Measurements from ENCODE around the gene GRIN2A.

GRIN2A gene

DNA sequence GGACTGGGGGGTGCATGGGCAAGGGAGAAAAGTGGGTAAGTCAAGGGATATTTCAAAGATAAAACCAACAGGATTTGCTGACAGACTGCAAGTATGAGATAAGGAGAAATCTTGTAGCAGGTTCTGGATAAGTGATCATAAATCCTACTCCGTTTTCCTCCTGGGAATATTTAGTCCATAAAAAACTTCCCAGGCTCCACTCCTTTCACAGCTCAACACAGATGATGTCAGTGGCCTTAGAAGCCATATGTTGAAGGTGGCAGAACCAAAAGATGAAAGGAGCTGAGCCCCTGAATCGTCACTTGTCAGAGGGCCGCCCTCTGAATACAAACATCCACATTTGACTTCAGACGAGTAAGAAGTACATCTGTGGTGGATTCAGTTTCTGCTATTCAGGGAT is 71.7 kb downstream of the GRIN2A start:
- Histone ChIP-seq H3K36me3 (ENCODE audit: control insufficient read depth in 1 of 2, insufficient read depth in 2 of 2, low read length in 2 of 2) (no peaks in the 10 kb centered on the region), H3K27ac (ENCODE audit: low read length) (no peak overlapping the region), H3K27me3 (ENCODE audit: low read depth, low read length) (no peaks in the 10 kb centered on the region), H3K4me1 (ENCODE audit: control insufficient read depth in 1 of 2, insufficient read depth in 2 of 2, low read length in 2 of 2) (peaks cover 0 to 20% of the 10 kb centered on the region in 2 donors), H3K9me3 (ENCODE audit: control insufficient read depth in 1 of 2, low read length in 2 of 2) (no peaks in the 10 kb centered on the region), H3K4me3 (ENCODE audit: low read depth in 1 of 2, low read length in 2 of 2) (no peak overlapping the region)

DNA sequence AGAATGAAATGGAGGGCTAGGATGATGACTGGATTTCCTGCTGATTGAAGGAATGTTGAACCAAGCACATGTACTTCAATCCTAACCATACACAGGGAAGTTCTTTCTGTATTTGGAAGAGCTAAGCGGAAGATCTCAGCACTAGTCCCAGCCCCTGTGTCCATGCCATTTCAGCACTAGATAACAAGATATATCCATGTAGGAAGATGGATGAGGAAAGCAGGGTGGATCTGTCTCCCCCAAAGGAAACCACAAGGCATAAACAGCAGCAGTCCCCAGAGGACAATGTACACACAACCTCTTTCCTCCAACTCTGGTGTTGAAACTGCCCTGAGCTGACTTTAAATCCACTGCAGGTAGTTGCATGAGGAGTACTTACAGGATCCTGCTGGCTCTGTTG is 75.1 kb downstream of the GRIN2A start:
- no peaks in the 10 kb centered on the region for H3K36me3 ChIP-seq (ENCODE audit: control insufficient read depth in 1 of 2, insufficient read depth in 2 of 2, low read length in 2 of 2)
- no peak overlapping the region for H3K4me3 ChIP-seq (ENCODE audit: low read depth in 1 of 2, low read length in 2 of 2)
- no peaks in the 10 kb centered on the region for H3K9me3 ChIP-seq (ENCODE audit: control insufficient read depth in 1 of 2, low read length in 2 of 2)
- no peaks in the 10 kb centered on the region for H3K27me3 ChIP-seq (ENCODE audit: low read depth, low read length)
- no peaks in the 10 kb centered on the region for H3K4me1 ChIP-seq (ENCODE audit: control insufficient read depth in 1 of 2, insufficient read depth in 2 of 2, low read length in 2 of 2)
- no peak overlapping the region for H3K27ac ChIP-seq (ENCODE audit: low read length)

DNA sequence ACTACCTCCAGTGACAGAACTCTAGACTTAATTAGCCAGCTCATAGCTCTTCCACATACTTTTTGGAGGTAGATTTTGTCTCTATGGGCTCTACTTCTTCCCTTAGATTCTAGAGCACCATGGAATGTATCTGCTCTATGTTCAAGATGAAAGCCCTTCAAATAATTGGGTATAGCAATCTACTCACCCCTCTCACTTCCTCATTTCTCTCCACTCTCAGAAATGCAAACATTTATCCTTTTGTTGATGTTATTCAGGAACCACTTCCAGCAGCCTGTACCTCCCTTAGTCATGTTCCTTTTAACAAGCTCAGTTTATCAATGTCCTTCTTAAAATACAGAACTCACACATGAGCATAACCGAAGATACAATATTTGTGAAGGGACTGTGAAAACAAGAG is 78.5 kb downstream of the GRIN2A start:
- Histone ChIP-seq H3K27ac (ENCODE audit: low read length) (no peak overlapping the region), H3K4me3 (ENCODE audit: low read depth in 1 of 2, low read length in 2 of 2) (no peak overlapping the region), H3K4me1 (ENCODE audit: control insufficient read depth in 1 of 2, insufficient read depth in 2 of 2, low read length in 2 of 2) (no peaks in the 10 kb centered on the region), H3K36me3 (ENCODE audit: control insufficient read depth in 1 of 2, insufficient read depth in 2 of 2, low read length in 2 of 2) (no peaks in the 10 kb centered on the region), H3K9me3 (ENCODE audit: control insufficient read depth in 1 of 2, low read length in 2 of 2) (no peaks in the 10 kb centered on the region), H3K27me3 (ENCODE audit: low read depth, low read length) (no peaks in the 10 kb centered on the region)

DNA sequence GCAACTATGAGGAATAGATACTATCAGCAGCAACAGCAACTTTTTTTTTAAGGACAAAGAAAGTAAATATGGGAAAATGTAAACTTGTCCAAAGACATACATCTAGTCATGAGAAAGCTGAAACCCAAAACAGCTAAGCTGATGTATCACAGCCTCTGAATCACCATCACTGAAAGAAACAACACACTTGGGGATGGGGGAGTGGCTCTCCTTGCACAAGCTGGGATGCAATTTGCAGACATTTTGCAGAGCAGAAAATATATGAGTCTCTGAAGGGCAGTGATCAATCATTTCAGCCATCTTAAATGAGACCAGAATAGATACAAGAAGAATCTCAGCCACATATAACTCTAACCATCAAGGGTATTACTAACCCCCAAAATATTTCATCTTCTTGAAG is 79.1 kb downstream of the GRIN2A start:
- H3K4me3 ChIP-seq (ENCODE audit: low read depth in 1 of 2, low read length in 2 of 2) = no peak overlapping the region
- H3K27ac ChIP-seq (ENCODE audit: low read length) = no peak overlapping the region
- no peaks in the 10 kb centered on the region for H3K4me1 ChIP-seq (ENCODE audit: control insufficient read depth in 1 of 2, insufficient read depth in 2 of 2, low read length in 2 of 2)
- no peaks in the 10 kb centered on the region for H3K9me3 ChIP-seq (ENCODE audit: control insufficient read depth in 1 of 2, low read length in 2 of 2)
- no peaks in the 10 kb centered on the region for H3K36me3 ChIP-seq (ENCODE audit: control insufficient read depth in 1 of 2, insufficient read depth in 2 of 2, low read length in 2 of 2)
- no peaks in the 10 kb centered on the region for H3K27me3 ChIP-seq (ENCODE audit: low read depth, low read length)

DNA sequence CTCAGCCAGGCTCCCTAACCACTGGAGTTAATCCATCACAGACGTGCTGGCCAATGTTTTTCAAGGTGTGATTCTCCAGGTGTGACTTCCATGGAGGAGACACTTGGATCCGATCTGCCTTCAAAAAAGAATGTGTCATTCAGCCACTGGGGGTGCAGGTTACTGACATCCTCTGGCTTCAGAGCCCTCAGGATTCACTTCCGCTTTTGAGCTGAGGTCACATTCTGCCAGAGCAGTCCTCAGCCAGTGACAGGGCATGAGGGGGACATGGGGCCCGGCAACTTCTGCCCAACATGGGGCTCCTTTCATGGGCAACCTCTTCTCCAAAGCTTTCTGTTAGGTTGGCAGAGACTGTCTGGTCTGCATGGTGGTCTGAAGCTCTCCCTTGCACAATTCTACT is 81.4 kb downstream of the GRIN2A start:
- Histone ChIP-seq H3K9me3 (ENCODE audit: control insufficient read depth in 1 of 2, low read length in 2 of 2) (no peaks in the 10 kb centered on the region), H3K27me3 (ENCODE audit: low read depth, low read length) (no peaks in the 10 kb centered on the region), H3K36me3 (ENCODE audit: control insufficient read depth in 1 of 2, insufficient read depth in 2 of 2, low read length in 2 of 2) (no peaks in the 10 kb centered on the region), H3K27ac (ENCODE audit: low read length) (no peak overlapping the region), H3K4me3 (ENCODE audit: low read depth in 1 of 2, low read length in 2 of 2) (no peak overlapping the region), H3K4me1 (ENCODE audit: control insufficient read depth in 1 of 2, insufficient read depth in 2 of 2, low read length in 2 of 2) (no peaks in the 10 kb centered on the region)

DNA sequence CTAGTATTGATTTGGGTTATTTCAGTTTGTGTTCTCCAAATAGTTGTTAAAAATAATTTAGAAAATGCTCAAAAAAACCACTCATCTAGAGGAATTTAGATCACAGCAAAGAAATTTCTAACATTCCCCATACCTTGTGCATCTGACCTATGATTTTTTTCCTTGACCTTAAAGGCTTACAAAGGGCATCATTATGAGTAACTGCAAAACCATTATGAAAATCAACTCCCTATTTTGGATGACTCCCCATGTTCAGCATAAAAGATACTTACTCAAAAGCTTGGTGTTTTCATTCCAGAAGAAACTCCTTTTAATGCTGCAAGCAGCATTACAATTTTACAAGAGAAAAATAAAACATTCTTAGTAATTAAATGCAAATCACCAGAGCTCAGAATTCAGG is 83.2 kb downstream of the GRIN2A start:
- Histone ChIP-seq H3K27me3 (ENCODE audit: low read depth, low read length) (no peaks in the 10 kb centered on the region), H3K4me1 (ENCODE audit: control insufficient read depth in 1 of 2, insufficient read depth in 2 of 2, low read length in 2 of 2) (no peaks in the 10 kb centered on the region), H3K27ac (ENCODE audit: low read length) (no peak overlapping the region), H3K9me3 (ENCODE audit: control insufficient read depth in 1 of 2, low read length in 2 of 2) (peaks cover 0 to 3% of the 10 kb centered on the region in 2 donors), H3K36me3 (ENCODE audit: control insufficient read depth in 1 of 2, insufficient read depth in 2 of 2, low read length in 2 of 2) (no peaks in the 10 kb centered on the region), H3K4me3 (ENCODE audit: low read depth in 1 of 2, low read length in 2 of 2) (no peak overlapping the region)

DNA sequence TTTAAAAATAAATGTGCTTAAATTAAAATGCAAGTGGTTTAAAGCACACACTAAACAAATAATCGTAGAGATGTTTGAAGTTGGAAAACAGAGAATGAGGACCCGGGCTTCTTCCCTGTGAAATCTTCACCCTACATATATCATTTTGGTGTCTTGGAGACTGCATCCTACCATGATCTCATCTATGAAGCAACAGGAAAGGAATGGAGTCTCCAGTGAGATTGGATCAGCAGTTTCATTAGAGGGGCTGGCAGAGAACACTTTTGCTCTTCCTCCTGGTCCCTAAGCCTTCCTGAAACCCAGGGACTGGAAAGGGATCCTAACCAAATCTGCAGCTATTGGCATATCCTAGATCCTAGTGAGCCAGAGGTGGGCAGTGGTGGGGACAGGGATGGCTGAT is 85.0 kb downstream of the GRIN2A start:
- Histone ChIP-seq H3K27ac (ENCODE audit: low read length) (no peak overlapping the region), H3K4me1 (ENCODE audit: control insufficient read depth in 1 of 2, insufficient read depth in 2 of 2, low read length in 2 of 2) (no peaks in the 10 kb centered on the region), H3K9me3 (ENCODE audit: control insufficient read depth in 1 of 2, low read length in 2 of 2) (peaks cover 0 to 3% of the 10 kb centered on the region in 2 donors), H3K27me3 (ENCODE audit: low read depth, low read length) (no peaks in the 10 kb centered on the region), H3K4me3 (ENCODE audit: low read depth in 1 of 2, low read length in 2 of 2) (no peak overlapping the region), H3K36me3 (ENCODE audit: control insufficient read depth in 1 of 2, insufficient read depth in 2 of 2, low read length in 2 of 2) (no peaks in the 10 kb centered on the region)

DNA sequence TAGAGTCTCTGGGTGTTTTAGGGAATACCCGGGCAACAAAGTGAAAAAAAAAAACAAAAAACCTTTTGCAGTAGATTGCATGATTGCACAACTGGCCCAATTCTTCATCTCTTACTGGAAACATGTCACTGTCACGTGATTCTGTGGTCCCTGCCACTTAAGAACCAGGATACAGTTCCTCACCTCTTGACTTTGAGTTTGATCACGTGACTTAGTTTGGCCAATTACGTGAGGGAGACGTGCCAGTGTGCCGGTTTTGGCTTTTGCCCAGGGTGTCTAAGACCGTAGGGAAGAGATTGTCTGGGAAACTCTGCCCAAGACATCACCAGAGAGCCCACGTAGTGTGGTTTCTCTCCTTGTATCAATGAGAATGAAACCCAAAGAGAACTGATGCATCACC is 88.7 kb downstream of the GRIN2A start:
- Histone ChIP-seq H3K4me1 (ENCODE audit: control insufficient read depth in 1 of 2, insufficient read depth in 2 of 2, low read length in 2 of 2) (no peaks in the 10 kb centered on the region), H3K36me3 (ENCODE audit: control insufficient read depth in 1 of 2, insufficient read depth in 2 of 2, low read length in 2 of 2) (no peaks in the 10 kb centered on the region), H3K9me3 (ENCODE audit: control insufficient read depth in 1 of 2, low read length in 2 of 2) (peaks cover 0 to 3% of the 10 kb centered on the region in 2 donors), H3K4me3 (ENCODE audit: low read depth in 1 of 2, low read length in 2 of 2) (no peak overlapping the region), H3K27ac (ENCODE audit: low read length) (no peak overlapping the region), H3K27me3 (ENCODE audit: low read depth, low read length) (no peaks in the 10 kb centered on the region)

DNA sequence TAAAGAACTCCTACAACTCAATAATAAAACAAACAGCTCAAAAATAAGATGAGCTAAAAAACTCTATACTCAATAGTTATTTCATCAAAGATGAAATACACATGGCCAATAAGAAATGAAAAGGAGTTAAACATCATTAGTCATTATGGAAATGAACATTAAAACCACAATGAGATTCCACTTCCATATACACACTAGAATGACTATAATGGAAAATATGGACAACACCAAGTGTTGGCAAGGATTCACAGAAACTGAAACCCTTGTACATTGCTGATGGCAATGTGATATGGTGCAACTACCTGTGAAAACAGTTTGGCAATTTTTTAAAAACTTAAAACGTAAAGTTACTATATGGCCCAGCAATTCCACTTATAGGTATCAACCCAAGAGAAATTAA is 91.4 kb downstream of the GRIN2A start:
- H3K9me3 ChIP-seq (ENCODE audit: control insufficient read depth in 1 of 2, low read length in 2 of 2) = peaks cover 0 to 3% of the 10 kb centered on the region in 2 donors
- no peaks in the 10 kb centered on the region for H3K36me3 ChIP-seq (ENCODE audit: control insufficient read depth in 1 of 2, insufficient read depth in 2 of 2, low read length in 2 of 2)
- H3K4me3 ChIP-seq (ENCODE audit: low read depth in 1 of 2, low read length in 2 of 2) = no peak overlapping the region
- H3K4me1 ChIP-seq (ENCODE audit: control insufficient read depth in 1 of 2, insufficient read depth in 2 of 2, low read length in 2 of 2) = peaks cover 0 to 5% of the 10 kb centered on the region in 2 donors
- H3K27me3 ChIP-seq (ENCODE audit: low read depth, low read length) = no peaks in the 10 kb centered on the region
- H3K27ac ChIP-seq (ENCODE audit: low read length) = no peak overlapping the region

DNA sequence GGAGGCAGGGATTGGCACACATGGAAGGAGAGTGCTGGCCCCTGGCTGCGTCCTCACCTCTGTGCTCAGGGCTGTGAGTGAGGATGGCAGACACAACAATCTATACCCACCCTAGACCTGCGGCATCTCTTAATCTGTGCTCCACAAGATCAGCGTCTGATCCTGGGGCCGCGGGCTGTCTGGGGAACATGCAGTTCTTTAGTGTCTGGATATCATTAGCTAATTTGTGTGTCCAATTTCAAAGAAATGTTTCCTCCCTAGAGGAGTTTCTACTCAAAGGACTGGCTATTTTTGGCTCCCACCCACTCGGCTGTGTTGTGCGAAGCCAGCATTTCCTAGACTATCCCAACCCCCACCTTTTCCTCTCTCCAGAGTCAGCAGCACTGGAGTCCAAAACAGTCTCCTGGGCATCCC is 93.8 kb downstream of the GRIN2A start:
- H3K9me3 ChIP-seq (ENCODE audit: control insufficient read depth in 1 of 2, low read length in 2 of 2) = no peaks in the 10 kb centered on the region
- no peak overlapping the region for H3K4me3 ChIP-seq (ENCODE audit: low read depth in 1 of 2, low read length in 2 of 2)
- H3K4me1 ChIP-seq (ENCODE audit: control insufficient read depth in 1 of 2, insufficient read depth in 2 of 2, low read length in 2 of 2) = peaks cover 0 to 5% of the 10 kb centered on the region in 2 donors
- H3K27me3 ChIP-seq (ENCODE audit: low read depth, low read length) = no peaks in the 10 kb centered on the region
- no peak overlapping the region for H3K27ac ChIP-seq (ENCODE audit: low read length)
- H3K36me3 ChIP-seq (ENCODE audit: control insufficient read depth in 1 of 2, insufficient read depth in 2 of 2, low read length in 2 of 2) = no peaks in the 10 kb centered on the region

DNA sequence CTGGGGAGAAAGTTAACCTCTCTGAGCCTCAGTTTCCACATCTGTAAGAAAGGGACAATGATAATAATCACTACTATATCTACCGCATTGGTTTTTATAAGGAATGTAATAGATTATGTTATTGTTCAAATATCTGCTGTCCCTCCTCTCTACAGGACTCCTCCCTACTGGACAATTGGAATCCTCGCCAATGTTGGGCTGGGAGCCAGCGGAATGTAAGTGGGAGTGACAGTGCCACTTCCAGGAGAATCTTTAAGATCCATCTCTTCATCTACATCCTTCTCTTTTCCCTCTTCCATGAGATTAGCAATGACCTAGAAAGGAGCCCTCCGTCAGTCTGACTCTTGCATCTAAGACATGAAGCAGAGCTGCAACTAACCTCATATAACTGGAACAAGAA is 95.1 kb downstream of the GRIN2A start:
- Histone ChIP-seq H3K4me1 (ENCODE audit: control insufficient read depth in 1 of 2, insufficient read depth in 2 of 2, low read length in 2 of 2) (peaks cover 0 to 5% of the 10 kb centered on the region in 2 donors), H3K27ac (ENCODE audit: low read length) (no peak overlapping the region), H3K9me3 (ENCODE audit: control insufficient read depth in 1 of 2, low read length in 2 of 2) (no peaks in the 10 kb centered on the region), H3K36me3 (ENCODE audit: control insufficient read depth in 1 of 2, insufficient read depth in 2 of 2, low read length in 2 of 2) (no peaks in the 10 kb centered on the region), H3K27me3 (ENCODE audit: low read depth, low read length) (no peaks in the 10 kb centered on the region), H3K4me3 (ENCODE audit: low read depth in 1 of 2, low read length in 2 of 2) (no peak overlapping the region)

DNA sequence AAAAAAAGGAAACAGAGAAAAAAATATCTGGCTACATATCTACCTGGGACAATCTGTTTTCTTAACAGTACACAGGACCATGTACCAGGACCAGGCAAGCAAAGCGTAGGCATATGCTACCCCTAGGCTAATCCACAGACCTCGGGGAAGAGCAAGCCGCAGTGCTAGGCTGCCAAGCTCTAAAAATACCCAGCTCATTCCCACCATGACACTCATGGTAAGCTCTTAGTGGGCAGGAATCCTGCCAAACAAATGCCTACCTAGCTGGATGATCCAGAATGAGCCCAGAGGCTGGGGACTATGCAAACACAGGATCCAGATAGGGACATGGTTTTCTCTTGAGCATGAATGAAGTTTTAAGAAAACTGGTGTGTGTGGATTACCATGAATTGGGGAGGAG is 95.6 kb downstream of the GRIN2A start:
- no peak overlapping the region for H3K27ac ChIP-seq (ENCODE audit: low read length)
- H3K4me3 ChIP-seq (ENCODE audit: low read depth in 1 of 2, low read length in 2 of 2) = no peak overlapping the region
- H3K36me3 ChIP-seq (ENCODE audit: control insufficient read depth in 1 of 2, insufficient read depth in 2 of 2, low read length in 2 of 2) = no peaks in the 10 kb centered on the region
- no peaks in the 10 kb centered on the region for H3K9me3 ChIP-seq (ENCODE audit: control insufficient read depth in 1 of 2, low read length in 2 of 2)
- H3K27me3 ChIP-seq (ENCODE audit: low read depth, low read length) = no peaks in the 10 kb centered on the region
- peaks cover 0 to 5% of the 10 kb centered on the region in 2 donors for H3K4me1 ChIP-seq (ENCODE audit: control insufficient read depth in 1 of 2, insufficient read depth in 2 of 2, low read length in 2 of 2)

Measured in muscle layer of duodenum (tissue), 2 donors.